Measurements from ENCODE around the gene RFX7.
A peak's percentile ranks its signal among the peaks of the same experiment; 100 is the strongest.

Gene RFX7

GRCh38 chr15:56056626-56057025 is 187.1 kb downstream of the RFX7 start:
- no peak for DNase-seq (ENCODE audit: low read depth, low spot score)
- no peak overlapping the region for H3K27ac ChIP-seq

GRCh38 chr15:56053046-56053400 is 190.7 kb downstream of the RFX7 start:
- DNase-seq (ENCODE audit: low read depth, low spot score), result no peak
- peak overlapping the region; percentile 46 for H3K27ac ChIP-seq

- DNase-seq (ENCODE audit: low read depth, low spot score), result no peak
- H3K27ac ChIP-seq, result peak overlapping the region; percentile 46
These were observed 191.2 kb downstream of the RFX7 start for GRCh38 chr15:56052395-56053045.

- DNase-seq (ENCODE audit: low read depth, low spot score), result no peak
- H3K27ac ChIP-seq, result peak overlapping the region; percentile 46
These were observed 192.0 kb downstream of the RFX7 start for GRCh38 chr15:56051676-56052075.

- no peak for DNase-seq (ENCODE audit: low read depth, low spot score)
- H3K27ac ChIP-seq, result no peak overlapping the region
These were observed 194.1 kb downstream of the RFX7 start for GRCh38 chr15:56049577-56049976.

- no peak overlapping the region for H3K27ac ChIP-seq
- no peak for DNase-seq (ENCODE audit: low read depth, low spot score)
These were observed 196.3 kb downstream of the RFX7 start for GRCh38 chr15:56047354-56047753.

- H3K27ac ChIP-seq, result peak overlapping the region; percentile 64
- no peak for DNase-seq (ENCODE audit: low read depth, low spot score)
These were observed 198.5 kb downstream of the RFX7 start for GRCh38 chr15:56045068-56045748.

- H3K27ac ChIP-seq, result peak overlapping the region; percentile 92
- DNase-seq (ENCODE audit: low read depth, low spot score), result no peak
These were observed 200.4 kb downstream of the RFX7 start for GRCh38 chr15:56042982-56043980.

- peak overlapping the region; percentile 92 for H3K27ac ChIP-seq
- DNase-seq (ENCODE audit: low read depth, low spot score), result no peak
These were observed 201.2 kb downstream of the RFX7 start for GRCh38 chr15:56042498-56042897.

GRCh38 chr15:56042031-56042430 is 201.6 kb downstream of the RFX7 start:
- peak overlapping the region; percentile 92 for H3K27ac ChIP-seq
- no peak for DNase-seq (ENCODE audit: low read depth, low spot score)

- DNase-seq (ENCODE audit: low read depth, low spot score), result peak; percentile 87
- H3K27ac ChIP-seq, result peak overlapping the region; percentile 92
These were observed 203.3 kb downstream of the RFX7 start for GRCh38 chr15:56040081-56041035.

GRCh38 chr15:56038707-56039106 is 205.0 kb downstream of the RFX7 start:
- peak overlapping the region; percentile 92 for H3K27ac ChIP-seq

GRCh38 chr15:56038015-56038414 is 205.7 kb downstream of the RFX7 start:
- H3K27ac ChIP-seq, result peak overlapping the region; percentile 92

More at GRCh38 chr15:56038707-56039106, 205.0 kb downstream of the RFX7 start:
- no peak for DNase-seq (ENCODE audit: low read depth, low spot score)

More at GRCh38 chr15:56038015-56038414, 205.7 kb downstream of the RFX7 start:
- peak; percentile 41 for DNase-seq (ENCODE audit: low read depth, low spot score)

All from epithelial cell of prostate (primary cell).